Activated CD4-positive, alpha-beta T cell treated with anti-CD3 and anti-CD28 coated beads, Interleukin-2, Interleukin-6, amounts not matched to agents 100 ng/mL and 50 ng/mL, durations not matched to agents 16 hours and 8 hours (primary cell): Measurements from ENCODE around the gene USP2.

Source experiments
- DNase-seq: peaks from one replicate; pipeline ENCODE4 v3.0.0-alpha.2; 2020

Gene USP2

DNA sequence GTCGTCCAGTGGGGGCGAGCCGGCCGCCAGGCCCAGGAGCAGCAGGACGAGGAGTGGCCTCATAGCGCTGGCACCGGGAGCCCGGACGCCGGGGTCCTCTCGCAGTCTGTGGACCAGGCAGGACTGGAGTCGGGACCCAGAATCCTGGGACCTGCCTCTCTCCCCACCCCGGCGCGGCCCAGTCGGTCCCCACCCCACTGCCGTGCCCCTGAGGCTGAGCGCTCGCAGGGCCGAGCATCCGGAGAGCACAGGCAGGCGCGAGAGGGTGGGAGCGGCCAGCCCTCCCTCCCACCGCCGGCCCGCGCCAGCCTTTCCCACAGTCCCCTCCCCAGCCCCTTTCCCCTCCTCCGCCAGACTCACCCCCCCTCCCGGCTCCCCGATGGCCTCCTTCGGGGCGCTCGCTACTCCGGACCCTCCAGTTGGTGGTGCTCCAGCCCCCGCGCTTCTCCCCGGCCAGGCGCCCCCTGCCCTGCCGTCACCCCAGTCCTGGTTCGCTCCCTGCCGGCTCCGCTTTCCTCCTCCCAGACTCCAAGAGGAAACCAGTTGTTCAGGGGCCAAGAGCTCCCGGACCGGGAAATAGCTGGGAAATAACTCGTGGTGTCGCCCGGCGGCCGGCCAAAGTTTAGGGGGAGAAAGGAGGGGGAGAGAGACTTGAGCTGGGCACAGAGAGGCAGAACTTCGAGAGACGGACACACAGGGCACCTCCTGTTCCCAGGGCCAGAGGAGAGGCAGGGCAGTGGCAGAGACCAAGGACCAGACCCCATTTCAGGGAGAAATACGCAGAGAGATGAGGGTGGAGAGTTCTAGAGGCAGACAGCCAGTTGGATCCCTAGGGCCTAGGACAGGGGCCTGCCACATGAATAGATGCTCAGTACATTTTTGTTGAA lies 40.9 kb downstream of the USP2 start, which contains the start of gene C1QTNF5:
TSS of gene C1QTNF5 (minus strand) at position 549 of the 887 bp plus-strand sequence. CDS start at position 63, 486 bp downstream.
- DNase-seq, result no peak

DNA sequence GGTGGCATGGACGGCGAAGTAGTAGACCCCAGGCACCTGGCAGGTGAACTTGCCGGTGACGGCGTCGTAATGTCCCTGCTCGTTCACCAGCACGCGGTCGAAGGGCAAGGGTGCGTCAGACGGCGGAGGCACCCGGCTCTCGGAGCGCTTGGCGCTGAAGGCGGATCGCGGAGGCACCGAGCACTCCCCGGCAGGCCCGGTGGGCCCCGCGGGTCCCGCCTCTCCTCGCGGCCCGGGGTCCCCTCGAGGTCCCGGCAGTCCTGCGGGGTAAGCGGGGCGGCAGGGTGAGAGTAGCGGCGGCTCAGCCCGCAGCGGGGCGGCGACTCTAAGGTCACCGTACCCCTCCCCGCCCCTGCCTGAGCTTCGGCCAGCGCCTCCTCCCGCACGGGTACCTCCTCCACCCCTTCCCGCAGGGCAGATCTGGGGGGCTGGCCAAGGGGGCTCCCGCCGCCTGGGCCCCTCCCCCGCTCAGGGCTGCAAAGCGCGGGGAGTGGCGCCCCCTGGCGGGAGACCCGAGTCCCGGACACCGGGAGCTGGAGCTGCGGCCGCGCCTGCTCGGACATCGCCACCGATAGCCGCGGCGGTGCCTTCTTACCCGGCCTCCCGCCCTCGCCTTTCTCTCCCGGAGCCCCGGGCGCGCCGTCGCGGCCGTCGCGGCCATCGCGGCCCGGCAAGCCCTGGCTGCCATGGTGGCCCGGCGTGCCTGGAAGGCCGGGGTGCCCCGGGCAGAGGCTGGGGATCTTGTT lies 41.7 kb downstream of the USP2 start:
- peak; percentile 56 for DNase-seq

GRCh38 chr11:119338965-119339588 lies 42.4 kb downstream of the USP2 start:
- no peak for DNase-seq

DNA sequence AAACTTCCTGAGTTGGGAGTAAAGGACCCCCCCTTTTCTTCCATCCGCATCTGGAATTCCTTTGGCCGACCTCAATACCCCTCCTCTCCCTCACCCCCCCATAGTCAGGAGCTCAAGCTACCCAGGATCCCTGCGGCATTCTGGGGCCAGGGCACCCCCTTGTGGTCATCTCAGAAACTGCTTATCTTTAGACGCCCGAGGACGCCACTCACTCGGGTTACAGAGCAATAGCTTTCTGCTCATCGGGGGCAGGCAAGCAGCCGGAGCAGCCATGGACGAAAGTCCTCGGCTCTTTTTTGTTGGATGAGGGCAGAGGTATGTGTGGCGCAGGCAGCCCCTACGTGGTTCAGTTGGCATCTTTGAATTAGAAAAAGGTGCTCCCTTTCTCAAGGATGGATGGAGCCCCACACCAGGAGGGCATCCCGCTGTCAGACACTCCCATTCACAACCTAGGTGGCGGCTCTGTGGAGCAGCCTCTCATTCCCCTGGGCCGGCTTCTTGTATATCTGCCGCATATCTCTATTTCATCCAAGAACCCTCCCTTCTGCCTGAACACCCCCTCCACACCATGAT lies 43.1 kb downstream of the USP2 start:
- peak; percentile 82 for DNase-seq

DNA sequence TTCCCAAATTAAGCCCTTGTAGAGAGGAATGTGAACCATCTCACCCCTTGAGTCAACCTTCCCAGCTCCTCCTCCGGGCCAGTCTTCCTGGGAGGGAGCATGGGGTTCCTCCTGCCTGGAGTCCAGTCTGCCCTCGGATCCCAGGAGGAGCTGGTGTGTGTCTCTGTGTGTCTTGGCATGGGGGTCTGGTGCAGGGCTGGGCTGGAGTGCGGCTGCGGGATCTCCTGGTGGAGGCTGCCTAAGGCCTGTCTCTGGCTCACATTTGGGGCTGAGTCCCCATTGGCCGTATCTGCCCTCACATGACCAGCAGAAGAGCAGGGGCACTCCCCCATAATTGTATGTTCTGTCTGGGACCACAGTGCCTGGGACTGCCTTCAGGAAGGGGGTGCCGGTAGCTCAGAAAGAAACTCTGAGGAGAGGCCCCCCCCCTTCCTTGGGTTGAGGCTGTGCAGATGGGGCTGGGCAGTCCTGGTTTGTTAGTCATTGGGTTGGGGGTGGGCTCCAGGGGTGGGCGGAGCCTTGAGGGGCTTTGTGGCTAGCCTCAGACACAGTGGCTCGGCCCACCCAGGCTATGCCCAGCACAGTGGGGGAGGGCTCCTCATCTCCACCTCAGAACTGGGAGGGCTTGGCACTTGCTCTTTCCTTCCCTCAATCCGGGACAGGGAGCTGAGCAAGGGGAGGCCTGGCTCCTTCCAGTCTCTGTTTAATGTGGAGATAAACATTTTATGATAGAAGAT lies 43.7 kb downstream of the USP2 start:
- DNase-seq, result no peak

DNA sequence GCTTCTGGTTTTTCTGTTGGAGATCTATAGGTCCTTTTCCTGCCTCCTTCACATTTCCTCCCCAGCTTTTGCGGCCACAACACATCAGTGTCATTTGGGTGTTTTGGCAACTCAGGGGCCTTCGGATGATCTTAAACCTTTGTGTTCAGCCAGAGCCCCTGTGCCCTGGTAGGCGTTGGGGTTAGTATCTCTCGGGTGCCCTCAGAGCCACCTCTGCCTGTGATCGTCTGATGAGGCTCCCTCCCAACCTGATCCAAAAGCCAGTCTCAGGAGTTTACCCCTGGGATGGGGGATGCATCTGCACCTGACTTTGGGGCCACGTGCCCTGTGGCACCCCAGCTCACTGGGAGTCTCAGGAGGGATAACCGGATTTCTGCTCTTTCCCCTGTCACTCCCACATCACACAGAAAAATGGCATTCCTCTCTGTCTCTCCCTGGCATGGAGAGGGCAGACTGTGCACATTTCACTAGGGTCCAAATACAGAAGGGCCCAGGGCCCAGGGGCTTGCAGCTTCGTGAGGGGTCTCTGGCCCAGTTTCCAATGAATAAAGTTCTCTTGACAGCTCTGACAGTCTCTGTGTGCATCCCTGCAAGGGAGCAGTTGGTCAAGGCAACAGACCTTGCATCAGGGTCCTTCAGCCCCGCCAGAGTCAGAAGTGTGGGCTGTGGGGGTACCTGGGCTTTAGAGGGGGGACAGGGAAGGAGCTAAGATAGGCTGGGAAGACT lies 44.6 kb downstream of the USP2 start:
- DNase-seq, result no peak

- DNase-seq, result no peak
Measured at GRCh38 chr11:119335655-119336543, 45.6 kb downstream of the USP2 start.

DNA sequence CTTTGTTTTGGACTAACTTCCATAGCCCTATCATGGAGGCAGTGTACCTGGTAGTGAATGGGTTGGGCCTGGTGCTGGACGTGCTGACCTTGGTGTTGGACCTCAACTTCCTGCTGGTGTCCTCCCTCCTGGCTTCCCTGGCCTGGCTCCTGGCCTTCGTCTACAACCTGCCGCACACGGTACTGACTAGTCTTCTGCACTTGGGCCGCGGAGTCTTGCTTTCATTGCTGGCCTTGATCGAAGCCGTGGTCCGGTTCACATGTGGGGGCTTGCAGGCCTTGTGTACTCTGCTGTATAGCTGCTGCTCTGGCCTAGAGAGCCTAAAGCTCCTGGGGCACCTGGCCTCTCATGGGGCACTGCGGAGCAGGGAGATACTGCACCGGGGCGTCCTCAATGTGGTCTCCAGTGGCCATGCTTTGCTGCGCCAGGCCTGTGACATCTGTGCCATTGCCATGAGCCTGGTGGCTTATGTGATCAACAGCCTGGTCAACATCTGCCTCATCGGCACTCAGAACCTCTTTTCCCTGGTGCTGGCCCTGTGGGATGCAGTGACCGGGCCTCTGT lies 46.3 kb downstream of the USP2 start:
- DNase-seq, result no peak

DNA sequence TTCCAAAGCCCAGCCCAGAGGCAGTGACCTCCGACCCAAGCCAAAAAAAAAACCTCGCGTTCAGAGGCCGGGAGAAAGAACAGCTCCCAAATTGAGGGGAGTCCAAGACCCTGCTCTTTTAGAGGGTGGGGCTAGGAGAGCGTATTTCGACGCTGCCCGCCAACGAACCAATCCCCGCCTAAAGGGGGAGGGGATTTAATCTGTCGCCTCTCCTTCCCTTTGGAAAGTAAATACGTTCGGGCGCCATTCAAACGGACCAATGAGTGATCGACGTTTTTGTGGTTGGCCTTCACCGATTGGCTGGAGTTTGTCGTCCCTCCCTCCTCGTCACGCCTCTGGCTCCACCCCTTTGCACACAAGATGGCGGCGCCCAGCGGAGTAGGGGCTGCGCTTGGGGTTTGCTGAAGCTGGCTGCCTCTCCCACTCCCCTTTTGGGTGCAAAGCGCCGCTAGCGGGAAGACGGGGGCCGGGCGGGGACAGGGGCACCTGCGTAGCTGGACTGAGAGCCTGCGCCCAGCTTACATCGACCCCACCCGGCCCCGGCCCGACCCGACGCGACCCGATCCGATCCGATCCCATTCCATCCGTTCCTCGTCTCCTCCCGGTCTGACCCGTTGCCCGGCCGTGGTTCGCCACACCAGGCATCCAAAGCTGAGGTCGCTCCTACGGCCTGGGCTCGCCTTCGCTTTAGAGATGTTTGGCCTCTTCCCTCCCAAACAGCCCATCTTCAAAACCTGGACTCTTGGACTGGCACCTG lies 47.1 kb downstream of the USP2 start, which contains the start of gene RNF26:
TSS of gene RNF26 (plus strand) at position 354 of the 757 bp plus-strand sequence. CDS start 596 bp downstream, outside the sequence.
- DNase-seq, result peak; percentile 97

DNA sequence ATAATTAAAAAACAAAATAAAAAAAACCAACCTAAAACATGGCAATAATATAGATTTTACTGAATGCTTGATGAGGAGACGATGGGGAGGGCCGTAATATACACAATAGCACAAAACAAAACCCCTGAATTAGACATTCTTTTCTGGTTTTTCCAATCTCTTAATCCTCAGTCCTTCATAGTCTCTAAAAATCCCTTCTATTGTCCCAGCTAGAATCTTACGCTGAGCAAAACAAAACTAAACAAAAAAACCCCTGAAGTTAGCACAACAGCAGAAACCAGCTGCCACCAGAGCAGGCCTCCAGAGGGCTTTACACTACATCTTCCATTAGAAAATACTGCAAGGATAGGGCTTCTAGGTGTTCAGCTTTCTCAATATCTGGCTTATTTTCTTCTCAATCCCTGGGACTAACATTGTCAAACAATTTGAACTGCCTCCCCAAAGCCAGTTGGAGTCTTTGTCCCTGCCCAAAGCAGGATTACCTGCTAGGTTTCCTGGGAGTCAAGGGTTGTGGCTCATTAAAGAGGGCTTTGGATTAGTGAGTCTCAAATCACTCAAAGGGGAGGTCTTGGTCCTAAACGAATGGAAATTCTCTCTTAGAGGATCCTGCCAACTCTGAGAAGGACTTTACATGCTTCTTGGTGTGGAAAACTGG lies 49.3 kb downstream of the USP2 start:
- no peak for DNase-seq

DNA sequence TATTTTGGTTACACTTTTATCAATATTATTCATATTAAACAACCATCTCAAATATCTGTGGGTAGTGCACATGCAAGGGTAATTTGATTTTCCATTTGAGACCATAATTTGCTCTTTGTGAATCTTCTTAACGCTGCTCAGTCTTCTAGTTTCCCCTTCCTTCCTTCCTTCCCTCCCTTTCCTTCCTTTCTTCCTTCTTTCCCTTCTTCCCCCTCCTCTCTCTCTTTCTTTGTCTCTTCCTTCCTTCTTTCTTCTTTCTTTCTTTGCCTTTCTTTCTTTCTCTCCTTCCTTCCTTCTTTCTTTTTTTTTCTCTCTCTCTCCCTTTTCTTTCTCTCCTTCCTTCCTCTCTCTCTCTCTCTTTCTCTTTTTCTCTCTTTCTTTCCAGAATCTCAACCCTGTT lies 51.3 kb downstream of the USP2 start:
- no peak for DNase-seq

GRCh38 chr11:119329320-119329719 lies 52.2 kb downstream of the USP2 start:
- DNase-seq, result no peak

DNA sequence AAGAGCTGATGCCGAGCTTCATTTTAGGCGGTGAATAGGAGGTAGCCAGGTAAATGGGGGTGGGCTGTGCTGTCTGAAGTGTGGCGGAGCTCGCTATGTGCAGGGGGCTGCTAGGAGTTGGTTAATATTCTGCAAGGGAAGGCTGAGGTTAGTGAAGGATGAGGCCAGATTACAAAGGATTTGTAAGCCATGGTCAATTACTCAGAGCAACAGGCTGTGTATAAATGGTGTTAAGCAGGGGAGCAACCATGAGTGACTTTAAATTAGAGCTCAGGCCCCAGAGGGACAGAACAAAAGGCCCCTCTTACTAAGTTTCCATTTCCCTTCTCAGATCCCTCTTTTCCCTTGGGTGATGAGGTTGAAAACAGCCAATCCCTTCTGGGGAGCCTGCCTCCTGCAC lies 57.3 kb downstream of the USP2 start:
- no peak for DNase-seq

GRCh38 chr11:119323532-119324033 lies 57.9 kb downstream of the USP2 start:
- peak; percentile 86 for DNase-seq

DNA sequence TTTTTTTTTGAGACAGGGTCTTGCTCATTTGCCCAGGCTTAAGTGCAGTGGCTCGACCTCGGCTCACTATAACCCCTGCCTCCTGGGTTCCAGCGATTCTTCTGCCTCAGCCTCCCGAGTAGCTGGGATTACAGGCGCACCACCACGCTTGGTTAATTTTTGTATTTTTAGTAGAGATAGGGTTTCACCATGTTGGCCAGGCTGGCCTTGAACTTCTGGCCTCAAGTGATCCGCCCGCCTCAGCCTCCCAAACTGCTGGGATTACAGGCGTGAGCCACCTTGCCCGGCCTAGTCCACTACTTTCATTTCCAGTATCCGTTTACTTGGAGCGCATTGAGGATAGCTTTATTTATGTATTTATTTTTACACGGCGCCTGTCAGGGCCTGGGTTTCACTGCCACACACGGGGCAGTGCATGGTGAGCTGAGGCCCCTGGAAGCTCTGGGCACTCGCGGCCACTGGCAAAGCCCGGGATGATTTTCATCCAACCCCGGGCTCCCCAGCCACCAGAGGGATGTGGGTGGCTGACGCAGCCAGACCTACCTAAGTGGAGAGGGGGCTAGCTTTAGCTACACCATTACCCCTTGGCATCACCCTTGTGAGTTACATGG lies 58.5 kb downstream of the USP2 start:
- no peak for DNase-seq

DNA sequence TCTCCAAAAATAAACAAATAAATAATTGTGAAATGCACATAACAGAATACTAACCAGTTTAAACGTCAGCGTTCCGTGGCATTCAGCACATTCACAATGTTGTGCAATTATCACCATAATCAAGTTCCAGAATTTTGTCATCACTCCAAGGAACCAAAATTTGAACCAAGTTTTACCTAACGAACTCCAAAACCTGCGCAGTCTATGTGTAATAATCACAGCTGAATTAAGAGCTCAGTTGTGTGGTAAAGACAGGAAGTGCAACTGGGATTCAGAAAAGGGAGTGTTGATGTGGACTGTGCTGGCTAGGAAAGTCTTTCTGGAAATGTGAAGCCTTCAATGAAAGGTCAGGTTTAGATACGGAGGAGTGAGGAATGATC lies 59.1 kb downstream of the USP2 start:
- DNase-seq, result no peak

DNA sequence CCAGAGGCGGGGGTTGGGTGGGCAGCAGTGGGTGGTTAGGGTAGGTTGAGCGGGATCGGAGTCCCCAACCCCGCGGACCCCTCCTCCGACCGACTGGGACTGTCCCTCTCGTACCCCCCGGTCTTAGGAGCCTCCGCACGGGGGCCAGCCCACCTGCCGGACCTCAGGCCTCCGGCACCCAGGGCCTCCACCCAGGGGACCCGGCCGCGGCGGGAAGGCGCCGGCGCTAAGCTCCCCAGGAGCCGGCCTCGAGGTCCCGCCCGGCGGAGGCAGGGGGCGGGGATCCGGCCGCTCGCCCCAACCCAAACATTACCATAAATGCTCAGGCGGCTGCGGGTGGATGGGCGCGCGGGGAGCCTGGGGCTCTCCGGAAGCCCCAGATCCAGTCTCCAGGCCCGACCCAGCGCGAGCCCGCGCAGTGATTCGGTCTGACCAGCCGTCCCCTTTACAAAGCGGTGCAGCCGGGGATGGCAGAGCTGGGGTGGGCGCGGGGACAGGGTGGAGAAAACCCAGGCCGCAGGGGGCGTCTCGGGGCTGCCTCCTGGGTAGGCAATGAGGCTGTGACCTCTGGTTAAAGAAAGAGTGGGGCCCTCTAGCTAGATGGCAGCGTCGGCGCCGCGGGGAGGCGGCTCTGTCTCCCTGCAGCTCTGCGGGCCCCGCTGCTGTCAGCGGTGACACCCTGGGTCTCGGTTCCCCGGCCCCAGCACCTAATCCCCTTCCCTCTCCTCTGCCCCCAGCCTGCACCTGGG lies 60.5 kb downstream of the USP2 start:
- DNase-seq, result peak; percentile 78
